CD4-positive, alpha-beta T cell treated with Interferon gamma for 1 hour (primary cell): ENCODE measurements around the gene LTBP3.

ENCODE experiments used
- DNase-seq: peaks from one replicate; pipeline ENCODE4 v3.0.0-alpha.2; 2020

Gene LTBP3

DNA sequence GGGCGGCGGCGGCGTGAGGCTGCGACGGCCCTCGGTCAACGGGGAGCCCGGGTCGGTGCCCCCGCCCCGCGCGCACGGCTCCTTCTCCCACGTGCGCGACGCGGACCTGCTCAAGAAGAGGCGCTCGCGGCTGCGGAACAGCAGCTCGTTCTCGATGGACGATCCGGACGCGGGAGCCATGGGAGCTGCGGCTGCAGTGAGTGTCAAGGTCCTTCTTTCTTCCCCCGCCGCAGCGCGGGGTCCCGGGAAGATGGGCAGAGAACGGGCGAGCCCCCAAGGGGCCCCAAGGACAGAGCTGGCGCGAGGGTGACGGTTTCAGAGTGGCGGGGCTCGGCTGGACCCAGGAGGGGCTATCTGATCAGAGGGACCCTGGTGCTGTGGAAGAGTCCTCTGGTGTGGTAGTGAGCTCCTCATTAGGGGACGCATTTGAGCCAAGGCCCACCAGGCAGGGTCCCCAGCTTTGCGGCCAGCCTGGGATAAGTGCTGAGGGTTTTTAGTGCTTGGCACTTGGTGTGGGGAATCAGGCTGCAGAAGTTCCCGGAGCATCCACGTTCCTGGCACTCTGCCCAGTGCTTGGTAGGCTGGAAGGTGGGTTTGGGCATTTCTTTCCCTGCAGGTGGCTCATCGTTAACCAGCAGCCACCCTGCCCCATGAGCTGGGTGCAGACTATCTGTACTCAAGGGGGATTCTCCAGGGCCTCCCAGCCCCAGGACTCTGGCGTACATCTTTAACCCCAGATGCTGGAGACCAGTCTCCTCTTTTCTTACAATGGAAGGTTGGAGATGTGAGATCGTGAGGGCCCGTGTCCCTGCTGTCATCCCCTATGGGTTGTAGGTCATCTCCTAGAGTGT lies 27.5 kb upstream of the LTBP3 start:
- no peak for DNase-seq

DNA sequence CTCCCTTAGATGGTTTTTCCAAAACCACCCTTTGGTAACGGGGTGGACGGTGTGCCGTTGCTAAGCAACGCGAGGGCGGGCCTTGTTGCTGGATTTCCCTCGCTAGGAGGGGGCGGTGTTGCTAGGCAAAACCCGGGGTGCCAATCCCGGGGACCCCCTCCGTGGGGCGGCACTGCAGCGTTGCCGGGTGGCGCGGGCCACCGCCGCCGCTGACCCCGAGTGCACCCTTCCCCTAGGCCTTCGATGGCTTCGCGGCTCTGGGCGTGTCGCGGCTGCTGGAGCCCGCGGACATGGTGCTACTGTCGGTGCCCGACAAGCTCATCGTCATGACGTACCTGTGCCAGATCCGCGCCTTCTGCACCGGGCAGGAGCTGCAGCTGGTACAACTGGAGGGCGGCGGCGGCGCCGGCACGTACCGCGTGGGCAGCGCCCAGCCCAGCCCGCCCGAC lies 26.6 kb upstream of the LTBP3 start:
- DNase-seq = no peak

DNA sequence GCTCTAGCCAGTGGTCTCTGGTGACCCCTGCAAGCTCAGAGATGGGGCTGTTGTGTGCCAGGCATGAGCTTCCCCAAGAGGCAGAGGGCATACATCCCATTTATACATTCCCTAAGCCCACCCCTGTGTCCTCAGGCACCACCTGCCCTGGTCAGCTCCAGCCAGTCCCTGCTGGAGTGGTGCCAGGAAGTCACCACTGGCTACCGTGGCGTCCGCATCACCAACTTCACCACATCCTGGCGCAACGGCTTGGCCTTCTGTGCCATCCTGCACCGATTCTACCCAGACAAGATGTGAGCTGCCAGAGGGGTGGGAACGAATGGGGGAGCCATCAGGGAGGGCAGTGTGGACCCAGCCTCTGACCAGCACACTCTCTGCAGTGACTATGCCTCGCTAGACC lies 25.9 kb upstream of the LTBP3 start:
- no peak for DNase-seq

- DNase-seq = no peak
Observed at GRCh38 chr11:65583589-65583988, 25.4 kb upstream of the LTBP3 start.

GRCh38 chr11:65581928-65582327 lies 23.8 kb upstream of the LTBP3 start:
- no peak for DNase-seq

- DNase-seq = no peak
Observed at GRCh38 chr11:65580756-65581155, 22.6 kb upstream of the LTBP3 start.

DNA sequence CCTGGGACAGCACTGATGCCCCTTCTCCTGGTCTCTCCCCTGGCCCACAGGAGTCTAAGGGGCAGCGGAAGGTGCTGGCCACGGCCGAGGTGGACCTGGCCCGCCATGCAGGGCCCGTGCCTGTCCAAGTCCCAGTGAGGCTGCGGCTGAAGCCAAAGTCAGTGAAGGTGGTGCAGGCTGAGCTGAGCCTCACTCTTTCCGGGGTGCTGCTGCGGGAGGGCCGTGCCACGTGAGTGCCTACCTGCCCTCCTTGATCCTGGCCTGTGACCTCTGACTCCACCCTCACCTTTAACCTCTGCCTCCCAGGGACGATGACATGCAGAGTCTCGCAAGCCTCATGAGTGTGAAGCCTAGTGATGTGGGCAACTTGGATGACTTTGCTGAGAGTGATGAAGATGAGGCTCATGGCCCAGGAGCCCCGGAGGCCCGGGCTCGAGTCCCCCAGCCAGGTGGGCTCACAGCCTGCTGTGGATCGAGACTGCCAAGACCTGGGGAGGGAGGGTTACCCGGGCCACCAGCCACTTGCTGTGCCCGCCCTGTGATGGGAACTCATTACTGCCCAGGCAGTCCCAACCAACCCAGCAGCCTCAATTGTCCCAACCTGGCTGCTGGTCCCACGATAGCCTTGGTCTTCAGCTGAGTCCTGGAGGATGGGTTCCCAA lies 22.0 kb upstream of the LTBP3 start:
- DNase-seq = no peak

GRCh38 chr11:65579291-65579690 lies 21.1 kb upstream of the LTBP3 start:
- no peak for DNase-seq

DNA sequence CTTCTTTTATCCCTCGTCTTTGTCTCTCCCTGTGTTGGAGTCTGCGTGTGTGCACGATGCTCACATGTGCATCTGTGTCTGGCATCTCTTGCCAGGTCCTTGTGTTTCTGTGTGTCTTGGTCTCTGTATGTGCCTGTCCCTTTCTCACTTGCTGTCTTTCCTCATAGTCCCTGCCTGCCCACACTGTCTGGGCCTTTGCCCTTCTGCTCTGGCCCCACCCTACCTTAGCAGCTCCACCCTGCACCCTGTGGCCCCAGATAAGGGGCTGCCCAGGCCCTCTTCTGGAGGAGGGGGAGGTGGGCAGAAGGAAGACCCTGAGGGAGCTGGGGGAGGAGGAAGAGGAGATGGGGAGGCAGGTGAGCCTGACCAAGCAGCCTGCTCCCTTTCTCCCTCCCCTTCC lies 20.5 kb upstream of the LTBP3 start:
- no peak for DNase-seq

DNA sequence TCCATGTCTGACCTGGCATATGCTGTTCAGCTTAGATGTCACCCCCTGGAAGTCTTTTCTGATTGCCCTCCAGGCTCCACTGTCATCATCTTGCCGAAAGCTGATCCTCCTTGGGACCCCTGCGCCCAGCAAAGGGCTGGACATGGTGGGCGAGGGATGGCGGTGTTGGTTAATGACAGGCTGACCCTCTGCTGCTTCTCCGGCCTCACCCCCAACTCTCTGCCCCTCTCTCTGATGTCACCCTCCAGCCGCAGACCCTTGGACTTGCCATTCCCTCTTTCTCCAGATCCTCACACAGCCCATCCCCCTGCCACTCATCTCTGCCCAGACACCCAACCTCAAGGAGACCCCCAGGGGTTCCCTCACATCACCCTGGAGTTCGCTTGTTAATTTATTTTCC lies 20.0 kb upstream of the LTBP3 start:
- DNase-seq = no peak

GRCh38 chr11:65577756-65578109 lies 19.6 kb upstream of the LTBP3 start:
- DNase-seq = no peak

DNA sequence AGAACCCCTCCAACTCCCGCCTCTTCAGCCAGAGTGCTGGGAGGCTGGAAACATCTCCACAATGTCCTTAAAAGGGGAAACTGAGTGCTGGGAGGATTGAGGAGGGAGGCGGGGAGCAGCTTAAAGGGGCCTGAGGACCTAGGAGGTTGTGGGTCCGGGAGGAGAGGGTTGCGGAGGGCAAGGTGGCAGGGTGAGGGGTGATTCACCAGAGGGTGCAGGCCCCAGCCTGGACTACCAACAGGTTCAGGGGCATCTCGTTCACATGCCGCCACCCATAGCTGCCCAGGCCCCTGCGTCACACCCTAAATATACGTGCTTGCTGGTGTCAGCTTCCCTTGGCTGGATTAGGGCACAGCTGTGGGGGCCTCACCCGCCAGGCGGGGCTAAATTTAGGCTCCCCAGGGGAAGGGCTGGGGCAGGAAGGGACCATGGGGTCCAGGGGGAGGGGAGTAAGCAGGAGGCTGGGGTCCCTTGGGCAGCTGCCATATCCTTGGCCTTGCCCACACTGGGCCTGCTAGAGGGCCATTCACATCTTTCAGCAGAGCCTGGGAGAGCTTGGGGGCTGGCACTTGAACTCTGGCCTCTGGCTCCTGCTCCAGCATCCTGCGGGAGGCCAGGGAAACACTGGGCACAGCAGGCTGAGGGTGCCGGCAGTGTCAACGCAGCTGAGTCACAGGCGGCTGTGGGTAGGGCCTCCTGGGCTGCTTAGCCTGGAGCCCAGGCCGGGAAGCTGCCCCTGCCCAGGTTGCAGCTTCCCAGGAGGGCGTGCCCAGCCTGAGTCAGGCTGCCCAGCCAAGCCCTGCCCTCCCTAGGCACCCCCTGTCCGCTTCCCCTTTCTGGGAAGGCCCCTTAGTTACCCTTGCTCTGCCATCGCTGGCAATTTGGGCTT lies 19.0 kb upstream of the LTBP3 start:
- peak; percentile 79 for DNase-seq

GRCh38 chr11:65576232-65576866 lies 18.2 kb upstream of the LTBP3 start:
- DNase-seq = no peak

DNA sequence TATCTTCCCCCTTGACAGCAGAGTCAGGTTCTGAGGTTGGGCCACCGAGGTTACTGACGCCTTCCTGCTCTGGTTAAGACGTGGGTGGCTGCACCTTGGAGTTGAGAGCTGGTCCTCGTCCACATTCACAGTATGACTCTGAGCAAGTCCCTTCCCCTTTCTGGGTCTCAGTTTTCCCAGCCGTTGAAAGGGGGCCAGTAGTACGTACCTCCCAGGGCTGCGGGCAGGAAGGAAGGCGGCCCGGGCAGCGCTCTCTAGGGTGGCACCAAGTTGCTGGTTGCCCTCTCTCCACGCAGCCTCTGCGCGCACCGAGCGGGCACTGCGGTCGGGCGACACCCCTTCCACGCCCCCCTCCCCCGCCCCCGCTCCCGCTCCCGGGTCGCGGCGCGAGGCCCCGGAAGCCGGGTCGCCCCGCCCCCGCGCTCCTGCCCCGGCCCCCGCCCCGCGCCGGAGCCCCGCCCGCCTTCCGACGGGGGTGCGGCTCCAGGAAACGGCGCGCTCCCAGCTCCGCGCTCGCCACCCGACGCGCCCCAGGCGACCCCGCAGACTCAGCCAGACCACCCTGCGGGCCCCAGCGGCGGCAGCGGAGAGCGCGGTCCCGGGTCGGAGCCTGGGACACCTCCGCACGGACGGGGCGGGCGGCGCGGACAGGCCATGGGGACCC lies 17.5 kb upstream of the LTBP3 start, which contains the start of gene EHBP1L1:
EHBP1L1 (plus strand) TSS at position 486 of the 664 bp plus-strand sequence. CDS start 250 bp downstream, outside the sequence.
- DNase-seq = peak; percentile 84

DNA sequence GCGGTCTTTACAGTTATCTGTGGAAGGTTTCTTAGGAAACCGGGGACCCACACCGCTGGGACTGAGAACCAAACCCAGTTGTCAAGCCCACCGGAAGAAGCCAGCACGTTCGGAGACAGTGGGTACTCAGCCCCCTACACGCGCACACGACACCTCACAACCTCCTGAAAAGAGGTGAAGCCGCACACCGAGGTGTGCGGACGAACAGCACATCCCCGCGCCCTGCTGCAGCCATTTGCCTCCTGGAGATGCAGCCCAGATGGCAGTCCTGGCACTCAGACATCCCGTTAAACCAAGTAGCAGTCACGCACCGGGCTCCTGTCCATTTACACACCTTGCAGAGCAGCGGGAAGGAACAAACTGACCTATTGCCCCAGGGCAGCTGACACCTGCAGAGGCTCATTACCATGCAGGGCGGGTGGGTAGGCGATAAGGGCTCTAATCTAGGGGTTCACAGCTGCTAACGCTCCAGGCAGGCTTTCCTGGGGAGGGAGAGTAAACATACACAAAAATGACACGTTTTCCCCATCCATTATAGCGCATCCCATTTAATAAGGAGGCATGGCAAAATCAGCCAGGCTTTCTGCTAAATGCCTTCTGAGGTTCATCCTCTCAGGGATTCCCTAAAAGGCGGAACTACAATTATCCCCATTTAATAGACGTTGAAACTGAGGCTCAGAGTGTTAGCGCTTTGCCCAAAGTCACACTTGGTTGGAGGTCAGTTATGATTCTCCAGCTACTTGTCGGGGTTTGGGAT lies 16.8 kb upstream of the LTBP3 start:
- no peak for DNase-seq

- peak; percentile 94 for DNase-seq
Observed at GRCh38 chr11:65574109-65574810, 16.1 kb upstream of the LTBP3 start.

DNA sequence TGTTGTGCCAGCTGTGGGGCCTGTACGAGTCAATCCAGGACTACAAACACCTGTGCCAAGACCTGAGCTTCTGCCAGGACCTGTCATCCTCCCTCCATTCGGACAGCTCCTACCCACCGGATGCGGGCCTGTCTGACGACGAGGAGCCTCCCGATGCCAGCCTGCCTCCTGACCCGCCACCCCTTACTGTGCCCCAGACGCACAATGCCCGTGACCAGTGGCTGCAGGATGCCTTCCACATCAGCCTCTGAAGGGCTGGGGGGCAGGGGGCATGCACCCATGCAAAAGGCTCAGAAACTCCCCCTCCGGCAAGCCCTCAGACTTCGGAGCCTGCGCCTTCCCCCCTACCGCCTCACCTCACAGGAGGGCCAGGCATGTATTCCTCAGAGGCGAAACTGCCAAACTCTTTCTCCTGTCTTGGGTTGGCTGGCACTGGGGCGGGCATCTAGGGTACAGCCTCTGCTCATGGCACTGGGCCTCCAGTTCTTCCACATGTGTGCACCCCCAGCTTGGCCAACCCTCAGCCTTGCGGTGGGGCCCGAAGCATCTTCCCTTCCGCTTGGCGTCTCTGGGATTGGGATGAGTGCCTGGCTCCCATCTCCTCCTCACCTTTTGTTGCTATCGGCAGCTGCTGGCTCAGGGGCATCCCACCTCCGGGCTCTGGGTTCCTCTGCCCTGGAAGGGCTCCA lies 15.4 kb upstream of the LTBP3 start:
- DNase-seq = no peak

GRCh38 chr11:65572356-65573051 lies 14.3 kb upstream of the LTBP3 start, which contains the start of gene FAM89B:
FAM89B (plus strand) TSS chr11:65572538; CDS start chr11:65572670, 132 bp downstream.
- DNase-seq = peak; percentile 87

DNA sequence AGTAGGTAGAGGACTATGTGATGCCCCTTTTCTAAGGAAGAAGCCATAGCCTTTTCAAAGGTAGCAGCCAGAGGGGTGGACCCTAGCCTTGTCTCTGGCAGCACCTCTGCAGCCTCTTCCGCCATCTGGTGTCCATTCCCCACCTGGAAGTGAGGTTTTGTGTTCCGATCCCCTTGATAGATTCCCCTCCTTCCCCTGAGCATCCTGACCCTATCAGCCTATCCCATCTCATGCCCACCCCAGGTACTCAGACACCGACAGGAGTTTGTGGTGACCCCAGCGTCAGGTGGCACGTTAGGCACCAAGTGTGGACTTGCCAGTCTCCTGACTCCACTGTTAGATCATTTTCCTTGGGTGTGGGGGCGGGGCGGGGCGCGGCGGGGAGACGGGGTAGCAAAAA lies 13.8 kb upstream of the LTBP3 start:
- no peak for DNase-seq
